Measurements from ENCODE around the gene NCR2. TPM values are rescaled to one million over a fixed set of nuclear protein-coding genes. Genes with fewer than 3 reads are reported as not detected.

Gene NCR2
- total RNA-seq, 2 experiments from 2014 or later, result not detected

- no peak overlapping the region for H3K4me3 ChIP-seq (ENCODE audit: low read depth, low read length, poor library complexity, severe bottlenecking)
- BruUV-seq (replicated peaks), result no TSS peak
- no peaks in the 10 kb centered on the region for H3K36me3 ChIP-seq (ENCODE audit: insufficient read depth, low read length)
- CTCF ChIA-PET (ENCODE audit: unreplicated experiment), result interaction anchor here (1.2 kb wide), 1 partner anchor 17 kb away, joined by 5 read pairs; no protein-coding TSS in a partner anchor
- no peaks in the 10 kb centered on the region for H3K9me2 ChIP-seq (ENCODE audit: insufficient read depth, low read length)
- peaks cover 14% of the 10 kb centered on the region for H3K4me1 ChIP-seq (ENCODE audit: insufficient read depth, low read length, poor library complexity, severe bottlenecking)
- TF ChIP-seq EZH2phosphoT487 (IDR thresholded peaks at IDR 0.05; ENCODE audit: borderline replicate concordance, low read depth, low read length) (no peak), CTCF (conservative IDR thresholded peaks at IDR 0.05; ENCODE audit: low read length) (no peak)
- H3K79me2 ChIP-seq (ENCODE audit: insufficient read depth, low read depth, low read length), result no peaks in the 10 kb centered on the region
- H3K27ac ChIP-seq (ENCODE audit: low read depth, low read length, poor library complexity, severe bottlenecking), result no peak overlapping the region
- no peaks in the 10 kb centered on the region for H3K9me3 ChIP-seq (ENCODE audit: low read length)
- intact Hi-C loops (cut with micrococcal nuclease; ENCODE audit: unreplicated experiment), result no loop called here
- no peak overlapping the region for H2AFZ ChIP-seq (ENCODE audit: low read length)
- POLR2A ChIA-PET, result interaction anchor here (0.7 kb wide), 1 partner anchor 40 kb away, joined by 4 read pairs; no protein-coding TSS in a partner anchor
- no peak overlapping the region for H3K4me2 ChIP-seq (ENCODE audit: low read length)
- no peak for DNase-seq (ENCODE audit: low spot score)
- H4K20me1 ChIP-seq (ENCODE audit: insufficient read depth, low read length), result no peaks in the 10 kb centered on the region
Measured at GRCh38 chr6:41335943-41336342, 535 bp downstream of the NCR2 start.

- no peaks in the 10 kb centered on the region for H4K20me1 ChIP-seq (ENCODE audit: insufficient read depth, low read length)
- no peaks in the 10 kb centered on the region for H3K79me2 ChIP-seq (ENCODE audit: insufficient read depth, low read depth, low read length)
- intact Hi-C loops (cut with micrococcal nuclease; ENCODE audit: unreplicated experiment), result no loop called here
- H3K36me3 ChIP-seq (ENCODE audit: insufficient read depth, low read length), result no peaks in the 10 kb centered on the region
- H2AFZ ChIP-seq (ENCODE audit: low read length), result no peak overlapping the region
- no peaks in the 10 kb centered on the region for H3K9me3 ChIP-seq (ENCODE audit: low read length)
- no peaks in the 10 kb centered on the region for H3K9me2 ChIP-seq (ENCODE audit: insufficient read depth, low read length)
- no peak overlapping the region for H3K27ac ChIP-seq (ENCODE audit: low read depth, low read length, poor library complexity, severe bottlenecking)
- BruUV-seq (replicated peaks), result no TSS peak
- TF ChIP-seq CTCF (conservative IDR thresholded peaks at IDR 0.05; ENCODE audit: low read length) (no peak), EZH2phosphoT487 (IDR thresholded peaks at IDR 0.05; ENCODE audit: borderline replicate concordance, low read depth, low read length) (no peak)
- H3K4me3 ChIP-seq (ENCODE audit: low read depth, low read length, poor library complexity, severe bottlenecking), result no peak overlapping the region
- no peak for DNase-seq (ENCODE audit: low spot score)
- ChIA-PET CTCF (ENCODE audit: unreplicated experiment) (interaction anchor here (1.2 kb wide), 1 partner anchor 18 kb away, joined by 5 read pairs; no protein-coding TSS in a partner anchor), POLR2A (no interaction called here)
- no peak overlapping the region for H3K4me2 ChIP-seq (ENCODE audit: low read length)
- H3K4me1 ChIP-seq (ENCODE audit: insufficient read depth, low read length, poor library complexity, severe bottlenecking), result peaks cover 14% of the 10 kb centered on the region
Measured at GRCh38 chr6:41336824-41337223, 1.4 kb downstream of the NCR2 start.

- CTCF ChIA-PET (ENCODE audit: unreplicated experiment), result no interaction called here
- TF ChIP-seq CTCF (conservative IDR thresholded peaks at IDR 0.05; ENCODE audit: low read length) (no peak), EZH2phosphoT487 (IDR thresholded peaks at IDR 0.05; ENCODE audit: borderline replicate concordance, low read depth, low read length) (no peak)
Measured at GRCh38 chr6:41337709-41338108, 2.3 kb downstream of the NCR2 start.

More at GRCh38 chr6:41337709-41338108, 2.3 kb downstream of the NCR2 start:
- Histone ChIP-seq H3K79me2 (ENCODE audit: insufficient read depth, low read depth, low read length) (no peaks in the 10 kb centered on the region), H3K4me3 (ENCODE audit: low read depth, low read length, poor library complexity, severe bottlenecking) (no peak overlapping the region), H3K9me3 (ENCODE audit: low read length) (no peaks in the 10 kb centered on the region), H3K4me2 (ENCODE audit: low read length) (no peak overlapping the region), H3K36me3 (ENCODE audit: insufficient read depth, low read length) (no peaks in the 10 kb centered on the region), H3K27ac (ENCODE audit: low read depth, low read length, poor library complexity, severe bottlenecking) (no peak overlapping the region), H2AFZ (ENCODE audit: low read length) (no peak overlapping the region), H4K20me1 (ENCODE audit: insufficient read depth, low read length) (no peaks in the 10 kb centered on the region), H3K4me1 (ENCODE audit: insufficient read depth, low read length, poor library complexity, severe bottlenecking) (peaks cover 14% of the 10 kb centered on the region), H3K9me2 (ENCODE audit: insufficient read depth, low read length) (no peaks in the 10 kb centered on the region)
- intact Hi-C loops (cut with micrococcal nuclease; ENCODE audit: unreplicated experiment), result no loop called here
- no TSS peak for BruUV-seq (replicated peaks)
- DNase-seq (ENCODE audit: low spot score), result no peak
- POLR2A ChIA-PET, result no interaction called here

Measured in OCI-LY7 (cell line).